ENCODE results near the gene CLIP2.
A peak's percentile ranks its signal among the peaks of the same experiment; 100 is the strongest.
"Not testable (repeated sequence)": the region's sequence is repeated elsewhere in the genome, so short reads cannot be mapped to it uniquely, and the experiment has no call there.

Gene CLIP2

GRCh38 chr7:74407958-74408357 is 118.8 kb downstream of the CLIP2 start:
- no peak for DNase-seq

GRCh38 chr7:74409571-74409970 is 120.4 kb downstream of the CLIP2 start:
- DNase-seq: no peak

- DNase-seq: no peak
Measured at GRCh38 chr7:74410772-74411171, 121.6 kb downstream of the CLIP2 start.

DNA sequence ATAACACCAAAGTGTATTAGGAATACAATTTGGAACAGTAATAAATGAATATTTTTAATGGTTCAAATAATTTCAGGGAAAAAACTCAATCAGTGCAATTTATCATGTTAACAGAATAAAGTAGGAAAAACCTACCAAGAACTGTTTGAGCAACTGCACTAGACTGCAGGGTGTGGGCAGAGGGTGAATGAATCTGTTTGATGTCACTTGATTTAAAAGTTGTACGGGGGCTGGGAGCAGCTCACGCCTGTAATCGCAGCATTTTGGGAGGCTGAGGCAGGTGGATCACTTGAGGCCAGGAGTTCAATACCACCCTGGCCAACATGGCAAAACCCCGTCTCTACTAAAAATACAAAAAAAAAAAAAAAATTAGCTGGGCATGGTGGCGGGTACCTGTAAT is 122.4 kb downstream of the CLIP2 start:
- DNase-seq: not testable (repeated sequence)

- DNase-seq: no peak
Measured at GRCh38 chr7:74412056-74412455, 122.8 kb downstream of the CLIP2 start.

DNA sequence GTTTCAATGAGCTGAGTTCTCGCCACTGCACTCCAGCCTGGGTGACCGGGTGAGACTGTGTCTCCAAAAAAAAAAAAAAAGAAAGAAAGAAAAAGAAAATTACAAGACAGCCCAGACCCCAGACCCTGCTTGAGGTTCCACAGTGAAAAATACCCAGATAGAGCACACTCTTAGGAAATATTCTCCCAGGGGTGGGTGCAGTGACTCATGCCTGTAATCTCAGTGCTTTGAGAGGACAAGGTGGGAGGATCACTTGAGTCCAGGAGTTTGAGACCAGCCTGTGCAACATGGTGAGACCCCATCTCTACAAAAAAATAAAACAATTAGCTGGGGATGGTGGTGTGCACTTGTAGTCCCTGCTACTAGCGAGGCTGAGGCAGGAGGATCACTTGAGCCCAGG is 123.4 kb downstream of the CLIP2 start:
- no peak for DNase-seq

- not testable (repeated sequence) for DNase-seq
Measured at GRCh38 chr7:74414595-74415333, 125.6 kb downstream of the CLIP2 start.

- DNase-seq: peak; percentile 46
Measured at GRCh38 chr7:74417419-74417971, 128.3 kb downstream of the CLIP2 start.

GRCh38 chr7:74418076-74418475 is 128.9 kb downstream of the CLIP2 start:
- no peak for DNase-seq

DNA sequence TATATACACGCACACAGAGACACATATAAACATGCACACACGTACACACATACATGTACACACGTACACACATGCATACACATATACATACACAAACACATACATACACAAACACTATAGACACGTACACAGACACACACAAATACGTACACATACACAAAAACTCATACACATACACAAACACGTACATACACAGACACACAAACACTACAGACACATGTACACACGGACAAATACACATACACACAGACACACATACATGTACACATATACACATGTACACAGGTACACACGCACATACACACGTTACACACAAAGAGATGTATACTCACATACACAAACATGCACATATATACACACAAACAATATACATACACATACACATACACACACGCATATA is 129.3 kb downstream of the CLIP2 start:
- DNase-seq: no peak

DNA sequence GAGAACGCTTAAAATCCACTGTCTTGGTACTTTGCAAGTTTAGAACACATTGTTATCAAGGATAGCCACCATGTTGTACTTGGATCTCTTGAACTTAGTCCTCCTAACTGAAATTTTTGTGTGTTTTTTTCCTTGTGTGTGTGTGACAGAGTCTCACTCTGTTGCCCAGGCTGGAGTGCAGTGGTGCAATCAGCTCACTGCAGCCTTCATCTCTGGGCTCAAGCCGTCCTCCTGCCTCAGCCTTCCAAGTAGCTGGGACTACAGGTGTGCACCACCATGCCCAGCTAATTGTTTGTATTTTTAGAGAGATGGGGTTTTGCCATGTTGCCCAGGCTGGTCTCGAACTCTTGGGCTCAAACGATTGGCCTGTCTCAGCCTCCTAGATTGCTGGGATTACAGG is 130.0 kb downstream of the CLIP2 start:
- not testable (repeated sequence) for DNase-seq

DNA sequence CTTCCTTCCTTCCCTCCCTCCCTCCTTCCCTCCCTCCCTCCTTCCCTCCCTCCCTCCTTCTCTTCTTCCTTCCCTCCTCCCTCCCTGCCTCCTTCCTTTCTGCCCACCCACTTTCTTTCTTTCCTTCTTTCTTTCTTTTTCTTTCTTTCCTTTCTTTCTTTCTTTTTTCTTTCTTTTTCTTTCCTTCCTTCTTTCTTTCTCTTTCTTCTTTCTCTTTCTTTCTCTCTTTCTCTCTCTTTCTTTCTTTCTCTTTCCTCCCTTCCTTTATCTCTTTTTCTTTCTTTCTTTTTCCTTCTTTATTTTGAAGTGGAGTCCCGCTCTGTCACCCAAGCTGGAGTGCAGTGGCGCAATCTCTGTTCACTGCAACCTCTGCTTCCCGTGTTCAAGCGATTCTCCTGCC is 130.8 kb downstream of the CLIP2 start:
- no peak for DNase-seq

DNA sequence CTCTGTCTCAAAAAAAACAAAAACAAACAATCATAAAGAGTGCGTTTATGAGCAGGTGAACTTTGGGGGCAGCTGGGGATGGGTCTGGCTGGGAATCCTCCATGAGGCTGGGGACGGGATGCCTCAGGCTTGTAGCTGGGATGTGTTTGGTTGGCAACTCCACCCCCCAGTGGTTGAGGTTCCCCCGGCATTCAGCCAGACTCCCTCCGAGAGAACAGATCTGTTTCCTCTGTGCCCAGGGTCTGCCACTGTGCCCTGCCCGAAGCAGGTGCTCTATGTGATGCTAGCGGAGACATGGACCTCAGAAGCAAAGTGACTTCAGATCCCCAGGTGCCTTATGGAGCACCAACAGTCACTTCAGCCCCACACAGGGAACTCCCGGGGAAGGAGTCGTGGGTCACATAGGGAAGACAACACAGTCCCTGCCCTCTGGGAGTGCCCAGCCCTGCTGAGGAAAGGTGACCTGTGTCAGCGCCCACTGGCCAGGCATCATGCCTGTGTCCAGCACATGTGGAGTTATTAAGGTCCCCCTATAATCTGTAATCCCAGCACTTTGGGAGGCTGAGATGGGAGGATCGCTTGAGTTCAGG is 135.2 kb downstream of the CLIP2 start:
- no peak for DNase-seq

GRCh38 chr7:74428023-74428422 is 138.8 kb downstream of the CLIP2 start:
- DNase-seq: no peak

DNA sequence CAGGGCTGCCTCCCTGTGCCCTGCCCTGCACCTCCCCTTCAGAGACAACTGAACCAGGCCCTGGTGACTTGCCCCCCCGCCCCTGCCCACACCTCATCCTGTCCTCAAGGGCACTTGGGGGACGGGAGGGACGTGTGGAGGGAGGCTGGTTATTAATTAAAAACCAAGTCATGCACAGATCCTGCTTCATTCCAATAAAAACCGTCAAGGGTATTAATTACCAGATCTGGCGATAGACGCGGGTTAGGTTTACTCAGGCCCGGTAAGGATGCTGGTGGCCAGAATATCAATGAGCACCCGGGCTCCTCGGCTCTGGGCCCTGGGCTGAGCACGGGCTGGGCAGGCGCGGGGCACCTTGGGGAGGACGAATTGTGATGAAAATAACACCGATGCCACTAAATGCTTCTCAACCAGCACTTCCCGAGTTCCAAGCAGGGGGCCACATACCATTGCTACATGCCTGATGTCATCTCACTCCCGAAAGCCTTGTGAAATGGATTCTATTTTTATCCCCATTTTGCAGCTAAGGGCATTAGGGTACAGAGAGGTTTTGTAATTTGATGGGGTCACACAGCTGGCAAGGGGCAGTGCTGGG is 140.0 kb downstream of the CLIP2 start:
- peak; percentile 15 for DNase-seq

DNA sequence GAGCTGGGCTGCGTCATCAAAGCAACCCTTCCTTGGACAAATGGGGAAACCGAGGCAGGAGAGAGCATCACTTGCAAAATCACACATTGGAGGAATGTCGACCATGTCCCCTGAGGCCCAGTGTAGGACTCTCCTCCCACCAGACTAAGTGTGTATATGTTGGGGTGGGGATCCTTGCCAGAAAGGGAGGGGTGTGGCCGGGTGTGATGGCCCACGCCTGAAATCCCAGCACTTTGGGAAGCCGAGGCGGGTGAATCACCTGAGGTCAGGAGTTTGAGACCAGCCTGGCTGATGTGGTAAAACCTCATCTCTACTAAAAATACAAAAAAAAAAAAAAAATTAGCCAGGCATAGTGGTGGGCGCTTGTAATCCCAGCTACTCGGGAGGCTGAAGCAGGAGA is 141.2 kb downstream of the CLIP2 start:
- not testable (repeated sequence) for DNase-seq

GRCh38 chr7:74430961-74431466 is 141.8 kb downstream of the CLIP2 start:
- DNase-seq: no peak

- DNase-seq: not testable (repeated sequence)
Measured at GRCh38 chr7:74437291-74437571, 148.0 kb downstream of the CLIP2 start.

GRCh38 chr7:74438327-74438726 is 149.1 kb downstream of the CLIP2 start:
- no peak for DNase-seq

DNA sequence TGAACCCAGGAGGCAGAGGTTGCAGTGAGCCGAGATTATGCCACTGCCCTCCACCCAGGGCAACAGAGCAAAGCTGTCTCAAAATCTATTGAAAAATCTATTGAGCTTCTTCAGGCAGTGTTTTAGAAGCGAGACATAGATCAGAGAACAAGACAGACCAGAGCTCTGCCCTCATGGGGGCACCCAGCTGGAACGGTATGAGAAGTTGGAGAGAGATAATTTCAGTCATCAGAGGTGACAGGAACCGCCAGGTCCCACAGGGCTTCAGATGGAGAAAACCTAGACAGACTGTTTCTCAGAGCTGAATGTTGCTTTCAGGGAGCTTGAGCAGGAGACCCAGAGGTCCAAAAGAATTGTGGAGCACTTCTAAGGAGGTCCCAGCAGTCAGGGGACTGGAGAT is 150.3 kb downstream of the CLIP2 start:
- no peak for DNase-seq

DNA sequence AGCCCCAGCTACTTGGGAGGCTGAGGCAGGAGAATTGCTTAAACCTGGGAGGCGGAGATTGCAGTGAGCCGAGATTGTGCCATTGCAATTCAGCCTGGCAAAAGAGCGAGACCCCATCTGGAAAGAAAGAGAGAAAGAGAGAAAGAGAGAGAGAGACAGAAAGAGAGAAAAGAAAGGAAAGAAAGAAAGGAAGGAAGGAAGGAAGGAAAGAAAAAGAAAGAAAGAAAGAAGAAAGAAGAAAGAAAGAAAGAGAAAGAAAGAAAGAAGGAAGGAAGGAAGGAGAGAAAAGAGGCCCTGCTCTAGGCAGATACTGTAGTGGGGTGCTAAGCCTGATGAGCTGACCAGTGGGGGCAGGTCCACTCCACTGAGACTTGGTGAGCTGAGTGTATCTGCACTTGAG is 150.9 kb downstream of the CLIP2 start:
- not testable (repeated sequence) for DNase-seq

DNA sequence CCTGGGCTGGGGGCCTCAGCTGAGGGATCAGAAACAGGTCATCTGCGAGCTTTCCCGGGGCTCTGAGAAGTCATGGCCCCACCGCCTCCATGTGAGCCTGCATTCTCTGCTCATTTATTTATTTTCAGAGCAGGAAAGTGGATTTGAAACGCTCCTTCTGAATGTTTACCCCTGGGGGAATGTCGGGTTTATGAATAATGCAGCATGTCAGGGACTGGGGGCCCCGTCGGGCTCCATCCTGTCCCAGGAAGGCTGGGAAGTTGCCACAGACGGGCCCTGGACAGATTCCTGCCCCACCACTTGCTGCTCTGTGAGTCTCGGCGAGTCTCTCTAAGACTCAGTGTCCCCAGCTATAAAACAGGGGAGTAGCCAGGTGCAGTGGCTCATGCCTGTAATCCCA is 152.6 kb downstream of the CLIP2 start:
- DNase-seq: no peak

DNA sequence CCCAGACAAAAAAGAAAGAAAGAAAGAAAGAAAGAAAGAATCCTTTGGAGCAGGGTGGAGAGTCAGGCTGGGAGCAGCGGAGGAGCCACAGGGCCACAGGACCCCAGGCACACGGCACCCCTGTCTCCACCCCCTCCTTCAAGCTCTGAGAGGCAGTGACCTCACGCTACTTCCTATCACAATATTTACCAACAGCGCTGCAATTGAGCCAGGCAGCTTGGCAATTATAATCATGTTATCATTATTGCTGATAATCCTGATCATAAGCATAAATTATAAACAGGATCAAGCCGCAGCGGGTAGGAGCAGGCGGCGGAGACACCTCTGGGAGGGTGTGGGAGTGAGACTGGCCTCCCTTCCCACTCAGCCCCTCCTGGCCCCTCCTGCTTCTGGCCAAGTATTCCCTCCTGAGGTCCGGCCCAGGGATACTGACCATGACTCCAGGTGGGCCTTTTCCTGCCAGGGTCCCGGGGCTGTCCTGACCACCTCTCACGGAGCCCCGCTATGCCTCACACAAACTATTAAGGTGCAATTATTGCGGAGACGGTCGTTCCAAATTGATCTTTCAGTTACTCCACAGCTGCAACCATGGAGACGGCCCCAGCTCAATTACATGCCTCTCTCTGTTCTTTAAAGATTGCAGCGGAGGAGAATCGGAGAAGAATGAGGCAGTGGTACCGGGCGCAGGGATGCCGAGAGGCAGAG is 154.5 kb downstream of the CLIP2 start:
- no peak for DNase-seq

DNA sequence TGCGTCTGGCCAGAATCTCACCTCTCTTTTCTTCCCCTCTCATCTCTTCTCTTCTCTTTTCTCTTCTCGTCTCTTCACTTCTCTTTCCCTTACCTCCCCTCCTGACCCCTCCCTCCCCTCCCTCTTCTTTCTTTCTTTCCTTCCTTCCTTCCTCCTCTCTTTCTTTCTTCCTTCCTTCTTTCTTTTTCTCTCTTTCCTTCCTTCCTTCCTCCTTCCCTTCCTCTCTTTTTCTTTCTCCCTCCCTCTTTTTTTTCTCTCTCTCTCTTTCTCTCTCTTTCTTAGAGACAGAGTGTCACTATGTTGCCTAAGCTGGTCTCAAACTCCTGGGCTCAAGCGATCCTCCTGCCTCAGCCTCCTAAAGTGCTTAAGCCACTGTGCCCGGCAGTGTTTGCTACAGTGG is 159.9 kb downstream of the CLIP2 start:
- DNase-seq: no peak
